Measurements from ENCODE around the gene C1orf116.

DNA sequence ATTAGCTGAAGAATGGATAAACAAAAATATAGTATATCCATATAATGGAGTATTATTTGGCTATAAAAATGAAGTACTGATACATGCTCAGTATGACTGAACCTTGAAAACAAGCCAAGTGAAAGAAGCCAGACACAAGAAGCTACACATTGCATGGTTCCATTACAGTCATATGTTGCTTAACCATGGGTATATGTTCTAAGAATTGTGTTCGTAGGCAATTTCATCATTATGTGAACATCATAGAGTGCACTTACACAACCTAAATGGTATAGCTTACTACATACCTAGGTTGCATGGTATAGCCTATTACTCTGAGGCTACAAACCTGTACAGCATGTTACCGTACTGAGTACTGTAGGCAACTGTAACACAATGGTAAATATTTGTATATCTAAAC lies 33.7 kb downstream of the C1orf116 start:
- TF ChIP-seq, protein P1, sequence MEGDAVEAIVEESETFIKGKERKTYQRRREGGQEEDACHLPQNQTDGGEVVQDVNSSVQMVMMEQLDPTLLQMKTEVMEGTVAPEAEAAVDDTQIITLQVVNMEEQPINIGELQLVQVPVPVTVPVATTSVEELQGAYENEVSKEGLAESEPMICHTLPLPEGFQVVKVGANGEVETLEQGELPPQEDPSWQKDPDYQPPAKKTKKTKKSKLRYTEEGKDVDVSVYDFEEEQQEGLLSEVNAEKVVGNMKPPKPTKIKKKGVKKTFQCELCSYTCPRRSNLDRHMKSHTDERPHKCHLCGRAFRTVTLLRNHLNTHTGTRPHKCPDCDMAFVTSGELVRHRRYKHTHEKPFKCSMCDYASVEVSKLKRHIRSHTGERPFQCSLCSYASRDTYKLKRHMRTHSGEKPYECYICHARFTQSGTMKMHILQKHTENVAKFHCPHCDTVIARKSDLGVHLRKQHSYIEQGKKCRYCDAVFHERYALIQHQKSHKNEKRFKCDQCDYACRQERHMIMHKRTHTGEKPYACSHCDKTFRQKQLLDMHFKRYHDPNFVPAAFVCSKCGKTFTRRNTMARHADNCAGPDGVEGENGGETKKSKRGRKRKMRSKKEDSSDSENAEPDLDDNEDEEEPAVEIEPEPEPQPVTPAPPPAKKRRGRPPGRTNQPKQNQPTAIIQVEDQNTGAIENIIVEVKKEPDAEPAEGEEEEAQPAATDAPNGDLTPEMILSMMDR (IDR thresholded peaks at IDR 0.05): no peak
- no peak for TF ChIP-seq POLR2A (IDR thresholded peaks at IDR 0.05)

Data from stomach (tissue), 4 donors.